Pancreas (tissue), 10 donors: ENCODE data around the gene RAP1GAP2. TPM values are rescaled to one million over a fixed set of nuclear protein-coding genes. Genes with fewer than 3 reads are reported as not detected.

Experiments
- ATAC-seq, 4 donors: fragments of 200-7000 bp; cut with Tn5 transposase; one replicate each; pipeline versions ENCODE4 v1.8.0 to v1.9.1; 2020; ENCODE audit warnings: mild to moderate bottlenecking in 4 of 4, moderate library complexity in 4 of 4
- DNase-seq, 6 donors: peaks; one replicate each; pipeline ENCODE4 v3.0.0-alpha.2; 2020
- FAIRE-seq: peaks from 2 replicates; lab custom pipeline; 2012; peaks lifted over from hg19 to GRCh38; lab: Jason Lieb, UNC
- H3K27ac ChIP-seq, 4 donors: fragments of 200-600 bp; sonication (generic); 1 replicate in 3 of 4; 2 replicates in 1 of 4; pipeline versions ENCODE4 v1.5.0 to v1.8.0; 2020
- H3K27me3 ChIP-seq, 4 donors: fragments of 200-600 bp; one replicate each; pipeline ENCODE4 v1.8.0; 2021
- H3K36me3 ChIP-seq, 3 donors: fragments of 200-600 bp; sonication (generic) in 1 of 3; one replicate each; pipeline versions ENCODE4 v1.5.0 to v1.8.0; 2020 to 2021
- H3K4me1 ChIP-seq, 3 donors: fragments of 200-600 bp; one replicate each; pipeline ENCODE4 v1.8.0; 2021
- H3K4me3 ChIP-seq, 4 donors: fragments of 200-600 bp; sonication (generic) in 2 of 4; one replicate each; pipeline versions ENCODE4 v1.5.0 to v1.8.0; 2020 to 2021
- H3K9me3 ChIP-seq, 4 donors: fragments of 200-600 bp; one replicate each; pipeline ENCODE4 v1.8.0; 2021
- WGBS, 2 donors: extraction: QIAGEN DNeasy Blood & Tissue Kit; methylation state at CpG; one replicate each; pipeline ENCODE4 v1.1.7; 2013; 5-methylcytosine and 5-hydroxymethylcytosine counted together
- intact Hi-C, 3 donors: fragments of 100-400 bp; cut with DNase I; formaldehyde crosslinking; loops; one replicate each; pipeline versions ENCODE4 v1.11.1 to v1.14.2; 2022
- polyA plus RNA-seq, 2 donors: library from polyadenylated mRNA; stranded (reverse); fragments of 200-250 nt; gene quantifications; one replicate each; pipeline ENCODE4 v1.2.3, GENCODE V29; 2013
- total RNA-seq, 6 donors: library from RNA; stranded (reverse); fragmentation: NEBNext Ultra II Directional in 4 of 6; extraction: Animal tissue kit (Norgen Biotek cat#: 25700) in 4 of 6; gene quantifications; one replicate each; pipeline versions ENCODE4 v1.2.1 to v1.2.4, GENCODE V29; 2021 to 2023
- TF ChIP-seq, protein P1 (sequence below), 4 donors: fragments of 200-600 bp; sonication (generic) in 3 of 4; IDR thresholded peaks; one replicate each; pipeline versions ENCODE4 v1.5.0 to v1.8.0; 2021; ENCODE audit warnings: antibody characterized with exemption in 4 of 4
- donor health status: healthy with polysubstance abuse.
- donor health status: DM: no; HTN: no; CAD: no; lungs with moderate emphysema.
- donor health status: DM: no; HTN: no; CAD: no.
- donor health status: control.
- donor health status: control.
- donor health status: Bipolar disorder and iron deficiency.
- donor health status: DM: yes; HTN: yes; CAD: no.
- donor health status: DM: no; HTN: no; CAD: no.
- donor health status: DM: no; HTN: no; CAD: no.
- donor health status: DM: yes; HTN: yes; CAD: no.

Gene RAP1GAP2
- total and polyA plus RNA-seq, 8 donors: 29.7 to 51.2 (median 43.0) TPM

DNA sequence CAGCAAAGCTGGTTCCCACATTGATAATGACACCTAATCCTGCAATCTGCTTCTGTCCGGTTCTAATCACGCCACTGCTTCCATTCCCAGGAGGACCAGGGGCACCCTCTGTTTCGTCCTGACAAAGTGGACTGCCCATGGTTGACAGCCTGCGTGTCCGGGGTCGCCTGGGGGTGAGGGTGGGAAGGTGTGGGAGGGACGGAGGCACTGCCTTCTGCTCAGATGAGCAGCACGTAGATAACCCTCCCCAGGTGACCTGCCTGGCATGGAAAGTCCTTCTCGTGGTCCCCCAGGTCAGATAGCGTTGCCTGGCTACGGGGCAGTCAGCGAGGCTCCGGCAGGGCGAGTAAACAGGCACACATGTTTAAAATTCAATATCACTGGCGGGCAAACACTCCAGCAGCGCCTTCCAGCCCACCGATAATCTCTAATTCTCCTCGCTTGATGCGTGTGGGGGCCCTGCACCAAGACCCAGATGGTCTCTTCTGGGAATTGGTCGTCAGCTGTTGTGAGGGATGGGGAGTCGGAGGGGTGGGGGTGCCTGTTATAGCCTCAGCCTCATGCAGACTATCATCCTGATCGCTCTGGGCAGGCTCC, 132.2 kb downstream of the RAP1GAP2 start:
- intact Hi-C loops: loop anchor here in 1 of 3 donors (5.0 kb wide), 1 partner anchor 81 kb away; no protein-coding TSS in a partner anchor
- Histone ChIP-seq H3K27me3 (no peaks in the 10 kb centered on the region), H3K4me3 (no peak overlapping the region), H3K36me3 (no peaks in the 10 kb centered on the region), H3K27ac (no peak overlapping the region), H3K4me1 (peaks cover 0 to 2% (median 0%) of the 10 kb centered on the region in 3 donors), H3K9me3 (no peaks in the 10 kb centered on the region)
- peak in 3 of 4 donors; percentile 30 to 64 (median 50) for ATAC-seq
- no peak for FAIRE-seq
- WGBS, 2 donors: 50 to 75% methylated on average over 22 of the region's 22 CpGs
- TF ChIP-seq, protein P1, sequence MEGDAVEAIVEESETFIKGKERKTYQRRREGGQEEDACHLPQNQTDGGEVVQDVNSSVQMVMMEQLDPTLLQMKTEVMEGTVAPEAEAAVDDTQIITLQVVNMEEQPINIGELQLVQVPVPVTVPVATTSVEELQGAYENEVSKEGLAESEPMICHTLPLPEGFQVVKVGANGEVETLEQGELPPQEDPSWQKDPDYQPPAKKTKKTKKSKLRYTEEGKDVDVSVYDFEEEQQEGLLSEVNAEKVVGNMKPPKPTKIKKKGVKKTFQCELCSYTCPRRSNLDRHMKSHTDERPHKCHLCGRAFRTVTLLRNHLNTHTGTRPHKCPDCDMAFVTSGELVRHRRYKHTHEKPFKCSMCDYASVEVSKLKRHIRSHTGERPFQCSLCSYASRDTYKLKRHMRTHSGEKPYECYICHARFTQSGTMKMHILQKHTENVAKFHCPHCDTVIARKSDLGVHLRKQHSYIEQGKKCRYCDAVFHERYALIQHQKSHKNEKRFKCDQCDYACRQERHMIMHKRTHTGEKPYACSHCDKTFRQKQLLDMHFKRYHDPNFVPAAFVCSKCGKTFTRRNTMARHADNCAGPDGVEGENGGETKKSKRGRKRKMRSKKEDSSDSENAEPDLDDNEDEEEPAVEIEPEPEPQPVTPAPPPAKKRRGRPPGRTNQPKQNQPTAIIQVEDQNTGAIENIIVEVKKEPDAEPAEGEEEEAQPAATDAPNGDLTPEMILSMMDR (IDR thresholded peaks at IDR 0.05): no peak
- DNase-seq: peak in 3 of 6 donors; percentile 50 to 61 (median 50)

DNA sequence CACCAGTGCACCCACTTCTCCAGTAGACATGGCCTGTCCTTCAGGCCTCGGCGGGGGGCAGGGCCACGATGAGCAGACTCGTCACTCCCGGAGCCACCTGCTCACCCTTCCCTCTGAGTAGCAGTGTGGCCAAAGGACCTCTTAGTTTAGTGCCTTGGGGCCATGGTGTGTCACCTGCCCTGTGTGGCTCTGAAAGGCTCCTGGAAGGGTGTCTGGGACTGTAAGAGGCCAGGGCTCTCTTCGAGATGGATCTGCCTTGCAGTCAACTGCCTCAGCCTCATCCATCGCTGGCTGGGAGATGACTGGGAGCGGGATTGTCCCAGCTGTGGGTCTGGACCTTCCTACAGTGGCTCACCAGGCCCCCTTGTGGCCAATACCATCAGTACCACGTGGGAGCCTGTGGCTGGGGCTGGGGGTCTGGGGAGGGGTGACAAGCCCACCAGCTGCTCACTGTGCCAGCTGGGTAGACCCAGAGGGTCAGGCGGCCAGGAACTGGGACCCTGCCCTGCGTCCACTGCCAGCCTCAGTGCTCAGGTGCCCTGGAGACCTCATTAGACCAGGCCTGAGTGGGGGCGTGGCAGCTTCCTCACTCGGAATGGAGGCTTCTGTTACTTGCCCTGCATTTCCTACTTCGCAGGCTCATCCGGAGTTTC, 133.8 kb downstream of the RAP1GAP2 start:
- intact Hi-C loops: loop anchor here in 2 of 3 donors (5.0 kb wide), 1 partner anchor 83 kb away; no protein-coding TSS in a partner anchor
- ATAC-seq (peak; percentile 69 to 83 (median 73)), DNase-seq (peak; percentile 41 to 84 (median 68)), FAIRE-seq (no peak)
- 54% methylated on average over 15 of the region's 15 CpGs for WGBS, 2 donors
- no peaks in the 10 kb centered on the region for H3K4me1 ChIP-seq
- H3K27me3 ChIP-seq: no peaks in the 10 kb centered on the region
- no peak overlapping the region for H3K4me3 ChIP-seq
- TF ChIP-seq, protein P1 (IDR thresholded peaks at IDR 0.05): peak; percentile 53 to 68 (median 62)
- no peaks in the 10 kb centered on the region for H3K9me3 ChIP-seq
- H3K27ac ChIP-seq: no peak overlapping the region
- H3K36me3 ChIP-seq: no peaks in the 10 kb centered on the region

DNA sequence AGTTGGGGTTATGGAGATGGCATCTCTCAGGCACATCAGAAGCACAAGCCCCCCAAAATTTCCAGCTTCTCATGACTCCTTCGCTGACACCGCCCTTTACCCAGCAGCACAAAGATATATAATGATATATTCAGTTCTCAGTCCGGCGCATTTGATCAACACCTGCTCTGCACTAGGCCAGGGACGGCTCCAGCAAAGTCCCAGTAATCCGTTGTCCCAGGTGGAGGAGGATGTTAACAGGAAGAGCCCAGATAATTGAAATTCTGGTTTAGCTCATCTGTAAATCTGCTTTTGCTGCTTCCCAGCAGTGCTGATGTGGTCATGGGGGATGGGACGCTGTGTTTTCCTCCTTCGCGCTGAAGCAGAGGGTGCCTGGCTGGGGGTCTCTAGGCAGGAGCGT, 135.6 kb downstream of the RAP1GAP2 start:
- 88% methylated on average over 10 of the region's 10 CpGs for WGBS, 2 donors
- Histone ChIP-seq H3K9me3 (no peaks in the 10 kb centered on the region), H3K27me3 (no peaks in the 10 kb centered on the region), H3K27ac (no peak overlapping the region), H3K4me3 (no peak overlapping the region), H3K36me3 (no peaks in the 10 kb centered on the region), H3K4me1 (no peaks in the 10 kb centered on the region)
- TF ChIP-seq, protein P1 (IDR thresholded peaks at IDR 0.05): no peak
- ATAC-seq (no peak), FAIRE-seq (no peak), DNase-seq (peak in 1 of 6 donors; percentile 19)
- intact Hi-C loops: loop anchor here in 1 of 3 donors (5.0 kb wide), 1 partner anchor 85 kb away; no protein-coding TSS in a partner anchor

DNA sequence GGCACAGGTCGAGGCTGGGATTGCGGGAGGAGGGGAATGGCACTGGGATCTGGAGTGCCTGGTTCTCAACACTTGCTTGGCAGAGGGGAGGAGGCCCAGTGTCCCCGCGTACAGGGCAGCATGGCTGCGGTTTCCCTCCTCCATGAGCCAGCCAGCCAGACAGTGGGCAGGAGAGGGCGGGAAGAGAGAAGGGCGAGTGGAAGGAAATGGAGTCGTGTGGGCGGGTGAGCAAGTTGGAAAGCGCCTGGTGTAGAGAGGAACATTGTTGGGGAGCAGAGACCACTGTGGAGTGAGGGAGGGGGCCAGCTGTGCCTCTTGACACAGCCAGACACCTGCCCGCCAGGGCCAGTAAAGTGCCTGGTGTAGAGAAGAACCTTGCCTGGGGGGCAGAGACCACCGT, 136.7 kb downstream of the RAP1GAP2 start:
- Histone ChIP-seq H3K27ac (no peak overlapping the region), H3K4me3 (no peak overlapping the region), H3K27me3 (no peaks in the 10 kb centered on the region), H3K9me3 (no peaks in the 10 kb centered on the region), H3K36me3 (no peaks in the 10 kb centered on the region), H3K4me1 (no peaks in the 10 kb centered on the region)
- ATAC-seq (no peak), DNase-seq (peak in 1 of 6 donors; percentile 54), FAIRE-seq (no peak)
- intact Hi-C loops: loop anchor here in 1 of 3 donors (5.0 kb wide), 1 partner anchor 86 kb away; no protein-coding TSS in a partner anchor
- TF ChIP-seq, protein P1 (IDR thresholded peaks at IDR 0.05): no peak
- WGBS, 2 donors: 83 to 86% methylated on average over 11 to 12 of the region's 12 CpGs
